ENCODE data around the gene NR4A2. TPM values are rescaled to one million over a fixed set of nuclear protein-coding genes. Genes with fewer than 3 reads are reported as not detected.
A peak's percentile ranks its signal among the peaks of the same experiment; 100 is the strongest.

Gene NR4A2
- total RNA-seq: 100 to 1,000 TPM; 290 to 319 TPM
- 3.4 TPM for polyA plus RNA-seq (2013, experiment 1 of 2)
- polyA plus RNA-seq (2013, experiment 2 of 2): 47.3 TPM
- total RNA-seq: 1.6 to 1,298 (median 16.6) reads per million in 172 experiments

- H3K4me3 Mint-ChIP-seq: peak within 1 kb of the TSS; percentile 95
- Histone ChIP-seq H3K27ac (ENCODE audit: low read depth in 1 of 2, low read length in 2 of 2) (peak within 1 kb of the TSS; percentile 93 to 98), H3K4me3 (ENCODE audit: low read length) (peak within 1 kb of the TSS; percentile 76), H3K4me1 (ENCODE audit: insufficient read depth, low read length) (peaks cover 47% of the 10 kb centered on the region), H3K27me3 (ENCODE audit: control insufficient read depth in 1 of 2, insufficient read depth in 2 of 2, low read length in 2 of 2) (peaks cover 0 to 16% of the 10 kb centered on the region in 2 experiments), H3K9me3 (ENCODE audit: control insufficient read depth in 1 of 2, insufficient read depth in 1 of 2, low read length in 2 of 2) (peaks cover 0 to 12% of the 10 kb centered on the region in 2 experiments), H3K36me3 (ENCODE audit: insufficient read depth, low read length) (no peaks in the 10 kb centered on the region)
- H3K9me3 Mint-ChIP-seq: no peaks in the 10 kb centered on the region
- peaks cover 57% of the 10 kb centered on the region for H3K4me1 Mint-ChIP-seq (ENCODE audit: low read depth)
- TF ChIP-seq, protein P1, sequence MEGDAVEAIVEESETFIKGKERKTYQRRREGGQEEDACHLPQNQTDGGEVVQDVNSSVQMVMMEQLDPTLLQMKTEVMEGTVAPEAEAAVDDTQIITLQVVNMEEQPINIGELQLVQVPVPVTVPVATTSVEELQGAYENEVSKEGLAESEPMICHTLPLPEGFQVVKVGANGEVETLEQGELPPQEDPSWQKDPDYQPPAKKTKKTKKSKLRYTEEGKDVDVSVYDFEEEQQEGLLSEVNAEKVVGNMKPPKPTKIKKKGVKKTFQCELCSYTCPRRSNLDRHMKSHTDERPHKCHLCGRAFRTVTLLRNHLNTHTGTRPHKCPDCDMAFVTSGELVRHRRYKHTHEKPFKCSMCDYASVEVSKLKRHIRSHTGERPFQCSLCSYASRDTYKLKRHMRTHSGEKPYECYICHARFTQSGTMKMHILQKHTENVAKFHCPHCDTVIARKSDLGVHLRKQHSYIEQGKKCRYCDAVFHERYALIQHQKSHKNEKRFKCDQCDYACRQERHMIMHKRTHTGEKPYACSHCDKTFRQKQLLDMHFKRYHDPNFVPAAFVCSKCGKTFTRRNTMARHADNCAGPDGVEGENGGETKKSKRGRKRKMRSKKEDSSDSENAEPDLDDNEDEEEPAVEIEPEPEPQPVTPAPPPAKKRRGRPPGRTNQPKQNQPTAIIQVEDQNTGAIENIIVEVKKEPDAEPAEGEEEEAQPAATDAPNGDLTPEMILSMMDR (IDR thresholded peaks at IDR 0.05): no peak
- H3K27me3 Mint-ChIP-seq: peaks cover 41% of the 10 kb centered on the region
- intact Hi-C loops (cut with DNase I, micrococcal nuclease): loop anchor here in 1 of 2 experiments (1.0 to 10.0 kb wide), 3 partner anchors 9 to 162 kb away; partner anchors contain the start of gene GPD2
- peak within 1 kb of the TSS; percentile 100 for H3K27ac Mint-ChIP-seq
- H3K36me3 Mint-ChIP-seq (ENCODE audit: low read depth): peaks cover 54% of the 10 kb centered on the region
- ChIA-PET CTCF (no interaction called here), POLR2A (interaction anchor here (1.2 to 8.5 kb wide), 7 partner anchors 11 to 140 kb away, joined by 3 to 143 read pairs (median 5); partner anchors contain the start of gene GPD2)
- ATAC-seq (ENCODE audit: poor library complexity): peak; percentile 54
- DNase-seq: peak; percentile 75 to 98 (median 86)
Observed at GRCh38 chr2:156332534-156333273, at the start of gene NR4A2. Gene NR4A2, minus strand, starts transcription at chr2:156332721. Its CDS starts 2,535 bp downstream, at chr2:156330186.

DNA sequence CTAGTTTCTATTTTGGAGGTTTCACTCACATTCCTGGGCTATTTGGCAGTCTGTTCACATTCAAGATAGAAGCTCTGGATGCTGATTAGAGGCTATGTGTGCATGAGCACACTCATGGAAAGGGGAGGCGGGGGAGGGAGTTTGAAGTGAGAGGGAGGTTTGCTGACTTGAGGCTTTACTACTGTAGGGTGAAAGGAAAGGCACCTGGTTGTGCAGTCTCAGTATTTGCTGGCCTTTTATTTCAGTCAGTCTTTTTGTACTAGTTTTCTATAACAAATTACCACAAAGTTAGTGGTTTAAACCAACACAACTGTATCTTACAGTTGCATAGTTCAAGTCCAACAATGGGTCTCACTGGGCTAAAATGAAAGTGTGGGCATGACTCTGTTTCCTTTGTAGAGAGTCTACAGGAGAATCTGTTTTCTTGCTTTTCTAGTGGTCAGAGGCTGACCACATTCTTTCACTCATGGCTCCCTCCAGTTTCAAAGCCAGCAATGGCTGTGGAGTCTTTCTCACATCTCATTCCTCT lies 47.7 kb upstream of the NR4A2 start:
- intact Hi-C loops (cut with DNase I, micrococcal nuclease): no loop called here
- Histone ChIP-seq H3K9me3 (ENCODE audit: control insufficient read depth in 1 of 2, insufficient read depth in 1 of 2, low read length in 2 of 2) (peaks cover 0 to 6% of the 10 kb centered on the region in 2 experiments), H3K27ac (ENCODE audit: low read depth in 1 of 2, low read length in 2 of 2) (no peak overlapping the region), H3K27me3 (ENCODE audit: control insufficient read depth in 1 of 2, insufficient read depth in 2 of 2, low read length in 2 of 2) (no peaks in the 10 kb centered on the region), H3K4me1 (ENCODE audit: insufficient read depth, low read length) (no peaks in the 10 kb centered on the region), H3K36me3 (ENCODE audit: insufficient read depth, low read length) (no peaks in the 10 kb centered on the region), H3K4me3 (ENCODE audit: low read length) (no peak overlapping the region)
- H3K4me1 Mint-ChIP-seq (ENCODE audit: low read depth): no peaks in the 10 kb centered on the region
- peaks cover 4% of the 10 kb centered on the region for H3K9me3 Mint-ChIP-seq
- DNase-seq (no peak), ATAC-seq (ENCODE audit: poor library complexity) (no peak)
- ChIA-PET CTCF (no interaction called here), POLR2A (no interaction called here)
- TF ChIP-seq, protein P1 (IDR thresholded peaks at IDR 0.05): no peak
- H3K27ac Mint-ChIP-seq: no peak overlapping the region
- H3K36me3 Mint-ChIP-seq (ENCODE audit: low read depth): no peaks in the 10 kb centered on the region
- H3K27me3 Mint-ChIP-seq: peaks cover 21% of the 10 kb centered on the region
- no peak overlapping the region for H3K4me3 Mint-ChIP-seq

DNA sequence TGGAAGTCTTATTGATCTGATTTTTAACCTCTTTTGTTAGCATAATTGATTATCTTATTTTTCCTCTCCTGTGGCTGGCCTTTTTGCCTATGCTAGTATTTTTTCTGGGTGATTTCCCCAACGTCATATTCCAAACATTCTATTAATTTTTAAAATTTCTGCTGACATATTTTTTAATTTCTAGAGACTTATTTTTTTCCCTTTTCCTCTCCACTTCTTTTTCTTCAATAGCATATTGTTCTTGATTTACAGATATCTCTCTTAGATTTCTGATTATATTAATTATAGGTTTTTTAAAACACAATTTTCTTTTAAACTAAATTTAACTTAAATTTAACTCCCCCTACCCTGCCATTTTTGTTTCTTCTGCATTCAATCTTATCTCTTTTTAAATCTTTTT lies 47.2 kb upstream of the NR4A2 start:
- POLR2A ChIA-PET: no interaction called here
- Histone ChIP-seq H3K36me3 (ENCODE audit: insufficient read depth, low read length) (no peaks in the 10 kb centered on the region), H3K27ac (ENCODE audit: low read depth in 1 of 2, low read length in 2 of 2) (no peak overlapping the region), H3K9me3 (ENCODE audit: control insufficient read depth in 1 of 2, insufficient read depth in 1 of 2, low read length in 2 of 2) (peaks cover 0 to 6% of the 10 kb centered on the region in 2 experiments), H3K4me3 (ENCODE audit: low read length) (no peak overlapping the region), H3K27me3 (ENCODE audit: control insufficient read depth in 1 of 2, insufficient read depth in 2 of 2, low read length in 2 of 2) (no peaks in the 10 kb centered on the region), H3K4me1 (ENCODE audit: insufficient read depth, low read length) (no peaks in the 10 kb centered on the region)
- peaks cover 21% of the 10 kb centered on the region for H3K27me3 Mint-ChIP-seq
- H3K4me1 Mint-ChIP-seq (ENCODE audit: low read depth): no peaks in the 10 kb centered on the region
- H3K27ac Mint-ChIP-seq: no peak overlapping the region
- H3K36me3 Mint-ChIP-seq (ENCODE audit: low read depth): no peaks in the 10 kb centered on the region
- intact Hi-C loops (cut with DNase I, micrococcal nuclease): no loop called here
- ATAC-seq (ENCODE audit: poor library complexity): no peak
- no peak overlapping the region for H3K4me3 Mint-ChIP-seq
- TF ChIP-seq, protein P1 (IDR thresholded peaks at IDR 0.05): no peak
- H3K9me3 Mint-ChIP-seq: peaks cover 4% of the 10 kb centered on the region
- CTCF ChIA-PET: no interaction called here
- DNase-seq: no peak
